H9 (cell line): ENCODE measurements around the gene PLEKHG5. TPM values are rescaled to one million over a fixed set of nuclear protein-coding genes. Genes with fewer than 3 reads are reported as not detected.

ENCODE experiments used
- DNase-seq: peaks from one replicate; pipeline ENCODE4 v3.0.0-alpha.2; 2017
- H2AFZ ChIP-seq: one replicate; pipeline ENCODE4 v1.6.1; 2013; ENCODE audit warnings: mild to moderate bottlenecking, low read length, control low read depth, moderate library complexity
- H2AK5ac ChIP-seq: 2 replicates; pipeline ENCODE4 v1.6.1; 2013; ENCODE audit warnings: low read length, control low read depth, mixed read lengths; ENCODE audit not compliant: insufficient read length
- H2BK120ac ChIP-seq: one replicate; pipeline ENCODE4 v1.6.1; 2013; ENCODE audit warnings: low read depth, mild to moderate bottlenecking, low read length, control low read depth, inconsistent platforms; ENCODE audit not compliant: poor library complexity, severe bottlenecking
- H2BK12ac ChIP-seq: 2 replicates; pipeline ENCODE4 v1.6.1; 2013; ENCODE audit warnings: low read length, control low read depth, mixed read lengths, low read depth; ENCODE audit not compliant: insufficient read length
- H2BK15ac ChIP-seq: 2 replicates; pipeline ENCODE4 v1.6.1; 2013; ENCODE audit warnings: low read depth, low read length, control low read depth
- H2BK20ac ChIP-seq: one replicate; pipeline ENCODE4 v1.6.1; 2013; ENCODE audit warnings: low read depth, mild to moderate bottlenecking, low read length, control low read depth, inconsistent platforms; ENCODE audit not compliant: poor library complexity, severe bottlenecking
- H2BK5ac ChIP-seq: 2 replicates; pipeline ENCODE4 v1.6.1; 2013; ENCODE audit warnings: low read length, control low read depth, mixed read lengths; ENCODE audit not compliant: insufficient read length
- H3K14ac ChIP-seq: 2 replicates; pipeline ENCODE4 v1.6.1; 2013; ENCODE audit warnings: low read length, control low read depth; ENCODE audit not compliant: insufficient read depth
- H3K18ac ChIP-seq: 2 replicates; pipeline ENCODE4 v1.6.1; 2013; ENCODE audit warnings: low read depth, mild to moderate bottlenecking, mixed read lengths, low read length, control low read depth; ENCODE audit not compliant: insufficient read length
- H3K23ac ChIP-seq: 2 replicates; pipeline ENCODE4 v1.6.1; 2013; ENCODE audit warnings: low read length, control low read depth, mixed read lengths, low read depth; ENCODE audit not compliant: insufficient read length
- H3K23me2 ChIP-seq: 2 replicates; pipeline ENCODE4 v1.6.1; 2013; ENCODE audit warnings: low read depth, mild to moderate bottlenecking, mixed read lengths, low read length, control low read depth; ENCODE audit not compliant: insufficient read length, poor library complexity, severe bottlenecking
- H3K27ac ChIP-seq: 2 replicates; pipeline ENCODE4 v1.5.1; 2013; ENCODE audit warnings: low read length, control low read depth, mixed read lengths, low read depth; ENCODE audit not compliant: insufficient read length
- H3K27me3 ChIP-seq: 2 replicates; pipeline ENCODE4 v1.6.1; 2013; ENCODE audit warnings: low read length, control low read depth, inconsistent platforms; ENCODE audit not compliant: insufficient read depth
- H3K4ac ChIP-seq: 2 replicates; pipeline ENCODE4 v1.6.1; 2013; ENCODE audit warnings: low read depth, mild to moderate bottlenecking, control low read depth, inconsistent platforms, low read length, moderate library complexity
- H3K4me1 ChIP-seq: 2 replicates; pipeline ENCODE4 v1.6.1; 2013; ENCODE audit warnings: low read length, control low read depth, inconsistent platforms; ENCODE audit not compliant: insufficient read depth
- H3K4me2 ChIP-seq: 2 replicates; pipeline ENCODE4 v1.6.1; 2013; ENCODE audit warnings: low read length, control low read depth, mixed read lengths; ENCODE audit not compliant: insufficient read length, insufficient read depth
- H3K56ac ChIP-seq: 2 replicates; pipeline ENCODE4 v1.6.1; 2013; ENCODE audit warnings: low read depth, mild to moderate bottlenecking, mixed read lengths, low read length, control low read depth; ENCODE audit not compliant: insufficient read length
- H3K79me1 ChIP-seq: 2 replicates; pipeline ENCODE4 v1.6.1; 2013; ENCODE audit warnings: low read depth, mild to moderate bottlenecking, moderate library complexity, low read length, control low read depth, inconsistent platforms; ENCODE audit not compliant: insufficient read depth, poor library complexity, severe bottlenecking
- H3K79me2 ChIP-seq: 2 replicates; pipeline ENCODE4 v1.6.1; 2013; ENCODE audit warnings: low read length, control low read depth, inconsistent platforms; ENCODE audit not compliant: insufficient read depth
- H3K9ac ChIP-seq: 2 replicates; pipeline ENCODE4 v1.6.1; 2013; ENCODE audit warnings: low read length, control low read depth, mixed read lengths; ENCODE audit not compliant: insufficient read length; ENCODE audit errors: extremely low read depth
- H3K9me3 ChIP-seq: one replicate; pipeline ENCODE4 v1.6.1; 2013; ENCODE audit warnings: low read depth, low read length, inconsistent platforms; ENCODE audit not compliant: control insufficient read depth
- H3T11ph ChIP-seq: one replicate; pipeline ENCODE4 v1.6.1; 2013; ENCODE audit warnings: mild to moderate bottlenecking, low read length, control low read depth, inconsistent platforms
- H4K20me1 ChIP-seq: one replicate; pipeline ENCODE4 v1.6.1; 2013; ENCODE audit not compliant: control insufficient read depth, insufficient read length, insufficient read depth
- H4K5ac ChIP-seq: 2 replicates; pipeline ENCODE4 v1.6.1; 2013; ENCODE audit warnings: low read depth, mild to moderate bottlenecking, mixed read lengths, low read length, control low read depth; ENCODE audit not compliant: insufficient read length
- H4K8ac ChIP-seq: replicated peaks from 2 replicates; pipeline ENCODE4 v1.6.1; 2013; ENCODE audit warnings: low read length, control low read depth, mixed read lengths, low read depth; ENCODE audit not compliant: insufficient read length
- H4K91ac ChIP-seq: 2 replicates; pipeline ENCODE4 v1.6.1; 2013; ENCODE audit warnings: low read depth, mild to moderate bottlenecking, moderate library complexity, mixed read lengths, low read length, control low read depth; ENCODE audit not compliant: insufficient read length
- H3K27ac Mint-ChIP-seq, 3 experiments: 2 replicates in 2 of 3; 3 replicates in 1 of 3; pipeline ENCODE4 v1.8.0; 2020 to 2021; ENCODE audit warnings: mixed read lengths in 3 of 3, mild to moderate bottlenecking in 1 of 3, moderate library complexity in 1 of 3
- H3K27me3 Mint-ChIP-seq: 2 replicates; pipeline ENCODE4 v1.8.0; 2021; ENCODE audit warnings: low read depth, mild to moderate bottlenecking, moderate library complexity, mixed read lengths
- H3K36me3 Mint-ChIP-seq, 3 experiments: 2 replicates in 2 of 3; 3 replicates in 1 of 3; pipeline ENCODE4 v1.8.0; 2020 to 2021; ENCODE audit warnings: low read depth in 3 of 3, mixed read lengths in 3 of 3; ENCODE audit not compliant: insufficient read depth in 1 of 3
- H3K4me1 Mint-ChIP-seq, 2 experiments: 2 replicates each; pipeline ENCODE4 v1.8.0; 2020; ENCODE audit warnings: mixed read lengths in 2 of 2
- H3K4me3 Mint-ChIP-seq, 2 experiments: 2 replicates in 1 of 2; 3 replicates in 1 of 2; pipeline ENCODE4 v1.8.0; 2020 to 2021; ENCODE audit warnings: mild to moderate bottlenecking in 2 of 2, mixed read lengths in 2 of 2, moderate library complexity in 1 of 2
- H3K9me3 Mint-ChIP-seq, 2 experiments: 2 replicates in 1 of 2; 3 replicates in 1 of 2; pipeline ENCODE4 v1.8.0; 2020; ENCODE audit warnings: mild to moderate bottlenecking in 2 of 2, mixed read lengths in 2 of 2, moderate library complexity in 1 of 2
- CTCF ChIP-seq: fragments of 200-600 bp; sonication (generic); conservative IDR thresholded peaks from 3 replicates; pipeline ENCODE4 v1.8.0; 2021; ENCODE audit warnings: antibody characterized with exemption, mild to moderate bottlenecking
- WGBS: extraction: QIAGEN DNeasy Blood & Tissue Kit; methylation state at CpG from one replicate; pipeline ENCODE4 v1.1.7; 2013; ENCODE audit warnings: missing lambda C conversion rate, low lambda C conversion rate, mixed read lengths; ENCODE audit not compliant: insufficient read length; ENCODE audit errors: extremely low coverage; 5-methylcytosine and 5-hydroxymethylcytosine counted together
- total RNA-seq: library from RNA; stranded (reverse); gene quantifications from 2 replicates; pipeline ENCODE4 v1.2.1, GENCODE V29; 2021

The PLEKHG5 gene
- total RNA-seq, 1 experiment from 2014 or later = 22.3 TPM

DNA sequence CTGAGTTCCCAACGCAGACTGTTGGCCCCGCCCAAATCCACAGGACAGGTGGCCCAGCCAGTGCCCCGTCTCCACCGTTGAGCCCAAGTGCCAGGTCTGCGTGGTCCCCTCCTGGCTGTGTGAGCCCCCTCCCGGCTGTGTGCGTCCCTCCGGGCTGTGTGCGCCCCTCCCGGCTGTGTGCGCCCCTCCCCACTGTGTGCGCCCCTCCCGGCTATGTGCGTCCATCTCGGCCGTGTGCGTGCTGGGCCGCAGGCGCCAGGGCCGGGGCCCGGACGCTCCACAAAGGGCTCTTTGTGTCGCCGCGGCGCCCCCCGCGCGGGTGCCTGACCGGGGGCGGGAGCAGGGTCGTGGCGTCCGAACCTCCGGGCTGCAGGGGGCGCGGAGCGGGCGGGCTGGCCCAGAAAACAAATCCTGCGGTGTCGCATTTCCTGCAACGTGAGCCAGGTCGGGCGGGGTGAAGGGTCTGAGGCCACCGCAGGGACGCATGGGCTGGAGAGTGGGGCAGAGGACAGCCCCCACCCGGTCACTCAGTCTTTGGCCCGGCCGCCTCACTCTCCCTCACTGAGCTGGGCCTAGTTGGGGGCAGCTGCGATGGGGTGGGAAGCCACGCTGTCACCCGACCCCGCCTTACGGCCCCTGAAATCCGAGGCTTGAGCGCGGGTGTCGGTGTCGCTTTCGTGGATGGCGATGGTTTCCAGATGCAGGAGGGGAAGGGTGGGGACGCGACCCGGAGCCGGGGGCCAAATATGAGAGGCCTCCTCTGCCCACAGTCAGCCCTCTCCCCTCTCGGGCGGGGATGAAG lies 44.2 kb downstream of the PLEKHG5 start:
- peaks cover 2% of the 10 kb centered on the region for H3K23me2 ChIP-seq
- H2BK15ac ChIP-seq = no peak overlapping the region
- Mint-ChIP-seq H3K4me3 (peak overlapping the region; percentile 69 to 80), H3K4me1 (peaks cover 21 to 38% of the 10 kb centered on the region in 2 experiments), H3K27ac (peak overlapping the region; percentile 51 to 91 (median 79); a peak in 4 of 7 replicates), H3K36me3 (no peaks in the 10 kb centered on the region; a peak in 1 of 7 replicates), H3K9me3 (no peaks in the 10 kb centered on the region), H3K27me3 (peaks cover 2% of the 10 kb centered on the region)
- H3T11ph ChIP-seq = no peak overlapping the region
- H3K4me2 ChIP-seq = peak overlapping the region; percentile 35
- H4K5ac ChIP-seq = no peak overlapping the region
- peak; percentile 29; the same call in 1 of the 3 replicates for TF ChIP-seq CTCF
- H3K18ac ChIP-seq = peak overlapping the region; percentile 81
- no peak overlapping the region for H3K27ac ChIP-seq
- H4K91ac ChIP-seq = no peak overlapping the region
- H4K8ac ChIP-seq = no peak overlapping the region
- no CpG with 5 or more reads among the region's 67 CpGs for whole genome bisulfite sequencing
- H3K9ac ChIP-seq = no peak overlapping the region
- no peak overlapping the region for H2BK5ac ChIP-seq
- no peak overlapping the region for H2BK12ac ChIP-seq
- H3K27me3 ChIP-seq = no peaks in the 10 kb centered on the region
- H3K9me3 ChIP-seq = no peaks in the 10 kb centered on the region
- no peak overlapping the region for H2BK120ac ChIP-seq
- no peaks in the 10 kb centered on the region for H3K79me2 ChIP-seq
- peak; percentile 83 for DNase-seq
- H3K14ac ChIP-seq = peak overlapping the region; percentile 45; the same call in 1 of the 2 replicates
- no peak overlapping the region for H3K23ac ChIP-seq
- no peak overlapping the region for H3K4ac ChIP-seq
- H2AFZ ChIP-seq = no peak overlapping the region
- no peak overlapping the region for H3K56ac ChIP-seq
- no peak overlapping the region for H2AK5ac ChIP-seq
- no peaks in the 10 kb centered on the region for H3K79me1 ChIP-seq
- H3K4me1 ChIP-seq = no peaks in the 10 kb centered on the region; the same call in 1 of the 2 replicates
- no peaks in the 10 kb centered on the region for H4K20me1 ChIP-seq
- H2BK20ac ChIP-seq = no peak overlapping the region
